Measurements from ENCODE around the gene SYNM. TPM values are rescaled to one million over a fixed set of nuclear protein-coding genes. Genes with fewer than 3 reads are reported as not detected.

The SYNM gene
- total RNA-seq, 1 experiment from 2014 or later = 1.9 TPM

DNA sequence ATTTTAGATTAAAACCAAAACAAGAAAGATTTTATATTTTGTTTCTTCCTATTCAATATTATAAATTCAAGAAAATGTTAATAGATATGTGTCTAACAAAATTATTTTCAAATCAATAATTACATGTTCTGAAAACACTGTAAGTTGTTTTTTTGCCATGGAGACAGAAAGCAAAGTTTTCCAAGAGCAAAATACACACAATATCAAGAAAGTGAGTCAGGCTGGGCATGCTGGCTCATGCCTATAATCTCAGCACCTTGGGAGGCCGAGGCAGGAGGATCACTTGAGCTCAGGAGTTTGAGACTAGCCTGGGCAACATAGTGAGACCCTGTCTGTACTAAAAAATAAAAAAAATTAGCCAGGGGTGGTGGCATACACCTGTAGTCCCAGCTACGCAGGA, 72.8 kb downstream of the SYNM start:
- H2BK12ac ChIP-seq (ENCODE audit: insufficient read length, low read depth, low read length) = no peak overlapping the region
- no peak overlapping the region for H3K14ac ChIP-seq (ENCODE audit: insufficient read depth, low read length)
- no peak overlapping the region for H3T11ph ChIP-seq (ENCODE audit: low read length)
- Mint-ChIP-seq H3K27ac (no peak overlapping the region), H3K4me3 (no peak overlapping the region), H3K4me1 (peaks cover 9 to 15% of the 10 kb centered on the region in 2 experiments), H3K9me3 (no peaks in the 10 kb centered on the region), H3K36me3 (ENCODE audit: insufficient read depth in 1 of 3, low read depth in 3 of 3) (peaks cover 0 to 14% (median 0%) of the 10 kb centered on the region in 3 experiments; a peak in 6 of 7 replicates), H3K27me3 (ENCODE audit: low read depth) (no peaks in the 10 kb centered on the region)
- no peak overlapping the region for H4K8ac ChIP-seq (replicated peaks; ENCODE audit: insufficient read length, low read depth, low read length)
- no peak overlapping the region for H2BK5ac ChIP-seq (ENCODE audit: insufficient read length, low read length)
- H3K9ac ChIP-seq (ENCODE audit: extremely low read depth, insufficient read length, low read length) = no peak overlapping the region
- no peak overlapping the region for H3K4ac ChIP-seq (ENCODE audit: low read depth, low read length)
- H2AK5ac ChIP-seq (ENCODE audit: insufficient read length, low read length) = no peak overlapping the region
- H4K20me1 ChIP-seq (ENCODE audit: control insufficient read depth, insufficient read depth, insufficient read length) = no peaks in the 10 kb centered on the region
- DNase-seq = no peak
- H3K23ac ChIP-seq (ENCODE audit: insufficient read length, low read depth, low read length) = no peak overlapping the region
- no peak overlapping the region for H4K91ac ChIP-seq (ENCODE audit: insufficient read length, low read depth, low read length)
- H3K79me1 ChIP-seq (ENCODE audit: insufficient read depth, low read depth, low read length, poor library complexity, severe bottlenecking) = no peaks in the 10 kb centered on the region
- H2BK15ac ChIP-seq (ENCODE audit: low read depth, low read length) = no peak overlapping the region
- no peaks in the 10 kb centered on the region for H3K9me3 ChIP-seq (ENCODE audit: control insufficient read depth, low read depth, low read length)
- H3K56ac ChIP-seq (ENCODE audit: insufficient read length, low read depth, low read length) = no peak overlapping the region
- no peak overlapping the region for H2BK20ac ChIP-seq (ENCODE audit: low read depth, low read length, poor library complexity, severe bottlenecking)
- no peak overlapping the region for H3K27ac ChIP-seq (ENCODE audit: insufficient read length, low read depth, low read length)
- no peak overlapping the region for H2AFZ ChIP-seq (ENCODE audit: low read length)
- H3K27me3 ChIP-seq (ENCODE audit: insufficient read depth, low read length) = no peaks in the 10 kb centered on the region
- H3K79me2 ChIP-seq (ENCODE audit: insufficient read depth, low read length) = no peaks in the 10 kb centered on the region
- no peak overlapping the region for H3K4me2 ChIP-seq (ENCODE audit: insufficient read depth, insufficient read length, low read length)
- H3K23me2 ChIP-seq (ENCODE audit: insufficient read length, low read depth, low read length, poor library complexity, severe bottlenecking) = no peaks in the 10 kb centered on the region
- TF ChIP-seq, protein P1, sequence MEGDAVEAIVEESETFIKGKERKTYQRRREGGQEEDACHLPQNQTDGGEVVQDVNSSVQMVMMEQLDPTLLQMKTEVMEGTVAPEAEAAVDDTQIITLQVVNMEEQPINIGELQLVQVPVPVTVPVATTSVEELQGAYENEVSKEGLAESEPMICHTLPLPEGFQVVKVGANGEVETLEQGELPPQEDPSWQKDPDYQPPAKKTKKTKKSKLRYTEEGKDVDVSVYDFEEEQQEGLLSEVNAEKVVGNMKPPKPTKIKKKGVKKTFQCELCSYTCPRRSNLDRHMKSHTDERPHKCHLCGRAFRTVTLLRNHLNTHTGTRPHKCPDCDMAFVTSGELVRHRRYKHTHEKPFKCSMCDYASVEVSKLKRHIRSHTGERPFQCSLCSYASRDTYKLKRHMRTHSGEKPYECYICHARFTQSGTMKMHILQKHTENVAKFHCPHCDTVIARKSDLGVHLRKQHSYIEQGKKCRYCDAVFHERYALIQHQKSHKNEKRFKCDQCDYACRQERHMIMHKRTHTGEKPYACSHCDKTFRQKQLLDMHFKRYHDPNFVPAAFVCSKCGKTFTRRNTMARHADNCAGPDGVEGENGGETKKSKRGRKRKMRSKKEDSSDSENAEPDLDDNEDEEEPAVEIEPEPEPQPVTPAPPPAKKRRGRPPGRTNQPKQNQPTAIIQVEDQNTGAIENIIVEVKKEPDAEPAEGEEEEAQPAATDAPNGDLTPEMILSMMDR (conservative IDR thresholded peaks at IDR 0.05) = no peak
- H2BK120ac ChIP-seq (ENCODE audit: low read depth, low read length, poor library complexity, severe bottlenecking) = no peak overlapping the region
- H3K4me1 ChIP-seq (ENCODE audit: insufficient read depth, low read length) = peaks cover 4% of the 10 kb centered on the region; the same call in 1 of the 2 replicates
- no peak overlapping the region for H3K18ac ChIP-seq (ENCODE audit: insufficient read length, low read depth, low read length)
- WGBS (ENCODE audit: extremely low coverage, insufficient read length, low lambda C conversion rate) = no CpG with 5 or more reads among the region's 2 CpGs
- H4K5ac ChIP-seq (ENCODE audit: insufficient read length, low read depth, low read length) = no peak overlapping the region

All from H9 (cell line).